HG02678 (cell line): ENCODE measurements around the gene ZNF275.
"Not testable (repeated sequence)": the region's sequence is repeated elsewhere in the genome, so short reads cannot be mapped to it uniquely, and the experiment has no call there.

Source experiments
- ATAC-seq: cut with Tn5 transposase; IDR thresholded peaks from one replicate; pipeline ENCODE4 v1.9.1; 2021; ENCODE audit warnings: mild to moderate bottlenecking, moderate library complexity; ENCODE audit not compliant: unreplicated experiment

ZNF275 gene

GRCh38 chrX:153357877-153358276 is 23.9 kb downstream of the ZNF275 start:
- ATAC-seq: no peak

- no peak for ATAC-seq
Measured at GRCh38 chrX:153361781-153362397, 27.9 kb downstream of the ZNF275 start.

- ATAC-seq: no peak
Measured at GRCh38 chrX:153365670-153366069, 31.7 kb downstream of the ZNF275 start.

- no peak for ATAC-seq
Measured at GRCh38 chrX:153366119-153366518, 32.2 kb downstream of the ZNF275 start.

- ATAC-seq: no peak
Measured at GRCh38 chrX:153366878-153367538, 33.1 kb downstream of the ZNF275 start.

- ATAC-seq: no peak
Measured at GRCh38 chrX:153370293-153371055, 36.5 kb downstream of the ZNF275 start.

GRCh38 chrX:153371256-153371655 is 37.3 kb downstream of the ZNF275 start:
- ATAC-seq: no peak

- no peak for ATAC-seq
Measured at GRCh38 chrX:153372949-153373348, 39.0 kb downstream of the ZNF275 start.

- ATAC-seq: no peak
Measured at GRCh38 chrX:153374426-153374825, 40.5 kb downstream of the ZNF275 start.

GRCh38 chrX:153375571-153375970 is 41.6 kb downstream of the ZNF275 start:
- ATAC-seq: no peak

GRCh38 chrX:153377727-153378126 is 43.8 kb downstream of the ZNF275 start:
- no peak for ATAC-seq

- no peak for ATAC-seq
Measured at GRCh38 chrX:153378607-153379006, 44.7 kb downstream of the ZNF275 start.

GRCh38 chrX:153379508-153379907 is 45.6 kb downstream of the ZNF275 start:
- ATAC-seq: no peak

GRCh38 chrX:153379971-153380581 is 46.1 kb downstream of the ZNF275 start:
- no peak for ATAC-seq

- ATAC-seq: no peak
Measured at GRCh38 chrX:153380691-153381090, 46.7 kb downstream of the ZNF275 start.

- ATAC-seq: no peak
Measured at GRCh38 chrX:153381684-153382532, 48.0 kb downstream of the ZNF275 start.

GRCh38 chrX:153382563-153383482 is 48.9 kb downstream of the ZNF275 start:
- no peak for ATAC-seq

- ATAC-seq: no peak
Measured at GRCh38 chrX:153384390-153384789, 50.4 kb downstream of the ZNF275 start.

- not testable (repeated sequence) for ATAC-seq
Measured at GRCh38 chrX:153384973-153385372, 51.0 kb downstream of the ZNF275 start.

- no peak for ATAC-seq
Measured at GRCh38 chrX:153386097-153386496, 52.1 kb downstream of the ZNF275 start.
